ENCODE measurements around the gene HNMT.
"Not testable (repeated sequence)": the region's sequence is repeated elsewhere in the genome, so short reads cannot be mapped to it uniquely, and the experiment has no call there.

HNMT gene

GRCh38 chr2:137983581-137983980 lies 19.3 kb downstream of the HNMT start:
- Histone ChIP-seq H3K27ac (no peak overlapping the region), H3K4me3 (no peak overlapping the region)
- TF ChIP-seq CTCF (IDR thresholded peaks at IDR 0.05), result no peak
- DNase-seq (ENCODE audit: low spot score), result no peak

GRCh38 chr2:137986268-137986667 lies 22.0 kb downstream of the HNMT start:
- no peak for TF ChIP-seq CTCF (IDR thresholded peaks at IDR 0.05)
- no peak overlapping the region for H3K4me3 ChIP-seq
- no peak for DNase-seq (ENCODE audit: low spot score)
- no peak overlapping the region for H3K27ac ChIP-seq

- no peak overlapping the region for H3K4me3 ChIP-seq
- no peak overlapping the region for H3K27ac ChIP-seq
- TF ChIP-seq CTCF (IDR thresholded peaks at IDR 0.05), result no peak
- no peak for DNase-seq (ENCODE audit: low spot score)
Observed at GRCh38 chr2:137987011-137987410, 22.7 kb downstream of the HNMT start.

GRCh38 chr2:137991078-137991477 lies 26.8 kb downstream of the HNMT start:
- H3K27ac ChIP-seq, result no peak overlapping the region
- H3K4me3 ChIP-seq, result no peak overlapping the region
- DNase-seq (ENCODE audit: low spot score), result no peak
- no peak for TF ChIP-seq CTCF (IDR thresholded peaks at IDR 0.05)

- TF ChIP-seq CTCF (IDR thresholded peaks at IDR 0.05), result no peak
- Histone ChIP-seq H3K27ac (no peak overlapping the region), H3K4me3 (no peak overlapping the region)
- no peak for DNase-seq (ENCODE audit: low spot score)
Observed at GRCh38 chr2:137992039-137992646, 27.9 kb downstream of the HNMT start.

GRCh38 chr2:137993715-137994476 lies 29.6 kb downstream of the HNMT start:
- DNase-seq (ENCODE audit: low spot score); H3K4me3 ChIP-seq; H3K27ac ChIP-seq: not testable (repeated sequence)

- DNase-seq (ENCODE audit: low spot score); H3K4me3 ChIP-seq; H3K27ac ChIP-seq: not testable (repeated sequence)
Observed at GRCh38 chr2:137995368-137995767, 31.1 kb downstream of the HNMT start.

- DNase-seq (ENCODE audit: low spot score); H3K4me3 ChIP-seq: not testable (repeated sequence)
Observed at GRCh38 chr2:137996158-137996557, 31.9 kb downstream of the HNMT start.

More at GRCh38 chr2:137996158-137996557, 31.9 kb downstream of the HNMT start:
- H3K27ac ChIP-seq, result not testable (repeated sequence)

All from coronary artery (tissue), 2 donors.